Measurements from ENCODE around the gene LRP5.

Gene LRP5

DNA sequence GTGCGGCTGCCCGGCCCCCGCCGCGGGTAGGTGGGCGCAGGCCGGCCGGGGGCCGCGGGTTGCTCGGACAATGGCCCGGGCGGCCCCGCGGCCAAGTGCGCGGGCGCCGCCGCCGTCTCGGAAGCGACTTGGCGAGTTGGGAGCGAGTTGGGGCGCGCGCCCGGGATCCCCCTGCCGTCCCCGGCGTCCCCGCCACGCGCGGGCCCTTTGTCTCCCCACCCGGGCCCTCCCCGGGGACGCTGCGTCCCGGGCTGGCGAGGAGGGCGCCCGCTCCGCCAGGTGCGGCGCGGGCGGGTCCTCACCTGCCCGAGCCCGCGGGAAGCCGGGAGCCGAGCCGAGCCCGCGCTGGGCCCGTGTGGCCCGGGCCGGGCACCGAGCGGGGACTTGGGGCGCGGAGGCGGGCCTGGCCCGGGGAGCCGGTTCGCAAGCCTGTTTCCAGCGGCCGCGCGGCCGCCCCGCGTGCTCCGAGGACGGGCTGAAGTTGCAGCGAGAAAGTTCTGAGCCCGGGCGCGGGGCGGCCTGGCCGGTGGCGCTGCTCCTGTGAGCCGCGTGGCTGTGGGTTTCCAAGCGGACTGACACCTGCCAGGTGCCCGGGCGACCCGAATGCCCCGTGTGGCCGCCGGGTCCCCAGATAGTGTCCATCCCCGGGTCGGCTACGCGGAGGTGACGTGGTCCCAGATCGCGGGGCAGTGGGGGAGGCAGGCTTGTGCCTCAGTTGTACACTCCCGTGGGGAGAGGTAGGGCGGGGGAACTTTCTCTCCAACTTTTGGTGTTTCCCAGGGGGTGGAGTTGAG, 586 bp downstream of the LRP5 start:
- H3K27me3 Mint-ChIP-seq, result peaks cover 40% of the 10 kb centered on the region

DNA sequence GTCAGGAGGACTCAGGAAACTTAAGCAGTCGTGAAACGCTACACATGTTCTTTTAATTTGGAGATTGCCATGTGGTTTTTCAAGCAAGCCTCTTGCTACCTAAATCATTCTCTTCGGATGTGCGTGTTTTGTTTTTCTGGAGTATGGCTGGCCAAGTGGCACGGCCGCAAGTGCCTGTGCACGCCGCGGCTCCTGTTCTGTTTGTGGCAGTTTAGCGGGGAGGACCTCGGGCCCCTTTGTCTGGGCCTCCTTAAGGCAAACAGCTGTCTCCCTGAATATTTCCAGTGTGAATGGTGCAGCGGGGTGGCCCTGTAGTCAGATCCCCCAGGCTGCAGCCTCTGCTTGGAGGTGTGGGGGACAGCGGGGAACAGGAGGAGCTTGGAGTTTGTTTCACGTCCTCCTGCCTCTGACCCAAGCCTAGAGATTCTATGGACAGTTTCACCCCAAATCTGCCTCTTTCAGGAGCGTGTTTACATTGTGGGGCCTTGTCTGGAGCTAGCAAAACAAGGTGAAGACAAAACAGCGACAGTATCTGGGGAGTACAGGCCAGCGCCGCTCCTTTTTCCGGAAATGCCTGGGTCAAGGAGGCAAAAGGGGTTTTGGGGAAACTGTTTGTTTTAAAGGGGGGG, 1.3 kb downstream of the LRP5 start:
- no peak for ATAC-seq
- no peaks in the 10 kb centered on the region for H3K9me3 Mint-ChIP-seq
- no peaks in the 10 kb centered on the region for H3K36me3 Mint-ChIP-seq
- H3K4me1 Mint-ChIP-seq, result peaks cover 18% of the 10 kb centered on the region
- H3K4me3 Mint-ChIP-seq, result peak overlapping the region; percentile 84
- H3K27me3 Mint-ChIP-seq, result peaks cover 40% of the 10 kb centered on the region
- H3K27ac Mint-ChIP-seq, result peak overlapping the region; percentile 77

More for the DNA sequence above, 586 bp downstream of the LRP5 start:
- no peaks in the 10 kb centered on the region for H3K9me3 Mint-ChIP-seq
- H3K4me3 Mint-ChIP-seq, result peak overlapping the region; percentile 84
- H3K4me1 Mint-ChIP-seq, result peaks cover 18% of the 10 kb centered on the region
- ATAC-seq, result peak; percentile 57
- H3K36me3 Mint-ChIP-seq, result no peaks in the 10 kb centered on the region
- peak overlapping the region; percentile 77 for H3K27ac Mint-ChIP-seq

DNA sequence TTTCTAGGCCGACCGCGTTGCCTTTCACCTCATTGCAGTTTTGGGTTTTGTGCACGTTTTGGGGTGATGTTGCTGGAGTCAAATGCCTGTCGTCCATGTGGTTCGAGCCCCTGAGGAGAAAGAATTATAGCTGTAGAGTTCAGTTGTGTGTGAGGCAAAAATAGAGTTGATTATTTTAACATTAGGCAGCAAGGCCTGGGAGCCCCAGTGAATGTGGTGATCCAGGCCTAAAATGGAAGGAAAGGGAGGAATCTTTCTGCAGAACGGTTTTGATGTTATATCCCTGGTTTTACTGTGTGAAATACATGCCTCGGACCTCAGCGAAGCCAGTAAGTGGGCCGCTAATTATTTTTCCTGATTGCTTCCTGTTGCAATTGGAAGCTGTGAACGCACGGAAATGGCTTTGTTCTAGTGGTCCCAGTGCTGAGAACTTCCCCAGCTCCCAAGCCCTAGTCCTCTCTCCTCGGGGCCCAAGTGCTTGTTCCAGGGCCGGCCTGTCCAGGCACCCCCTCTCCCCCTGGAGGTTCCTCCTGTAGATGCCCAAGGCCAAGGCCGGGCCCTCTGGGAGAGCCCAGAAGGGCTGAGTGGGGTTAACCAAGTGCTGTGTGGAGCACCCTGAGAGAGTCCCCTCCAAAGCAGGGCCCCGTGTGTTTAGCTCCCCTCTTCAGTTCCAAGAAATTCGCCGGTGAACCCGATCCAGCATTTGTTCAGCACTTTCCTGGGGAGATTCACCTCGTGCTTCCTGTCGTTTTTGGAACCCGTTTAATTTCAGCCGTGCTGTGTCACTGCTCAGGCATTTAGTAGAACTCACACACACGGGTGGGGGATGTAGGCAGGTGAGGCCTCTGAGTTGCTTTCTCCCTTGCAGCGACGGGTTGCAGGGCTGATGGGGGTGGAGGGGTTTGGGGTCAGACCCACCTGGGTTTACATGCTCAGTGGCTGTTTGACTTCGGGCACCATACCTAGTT, 2.1 kb downstream of the LRP5 start:
- ATAC-seq, result no peak
- Mint-ChIP-seq H3K4me1 (peaks cover 18% of the 10 kb centered on the region), H3K4me3 (peak overlapping the region; percentile 84), H3K27me3 (peaks cover 43% of the 10 kb centered on the region), H3K27ac (no peak overlapping the region), H3K36me3 (no peaks in the 10 kb centered on the region), H3K9me3 (no peaks in the 10 kb centered on the region)

DNA sequence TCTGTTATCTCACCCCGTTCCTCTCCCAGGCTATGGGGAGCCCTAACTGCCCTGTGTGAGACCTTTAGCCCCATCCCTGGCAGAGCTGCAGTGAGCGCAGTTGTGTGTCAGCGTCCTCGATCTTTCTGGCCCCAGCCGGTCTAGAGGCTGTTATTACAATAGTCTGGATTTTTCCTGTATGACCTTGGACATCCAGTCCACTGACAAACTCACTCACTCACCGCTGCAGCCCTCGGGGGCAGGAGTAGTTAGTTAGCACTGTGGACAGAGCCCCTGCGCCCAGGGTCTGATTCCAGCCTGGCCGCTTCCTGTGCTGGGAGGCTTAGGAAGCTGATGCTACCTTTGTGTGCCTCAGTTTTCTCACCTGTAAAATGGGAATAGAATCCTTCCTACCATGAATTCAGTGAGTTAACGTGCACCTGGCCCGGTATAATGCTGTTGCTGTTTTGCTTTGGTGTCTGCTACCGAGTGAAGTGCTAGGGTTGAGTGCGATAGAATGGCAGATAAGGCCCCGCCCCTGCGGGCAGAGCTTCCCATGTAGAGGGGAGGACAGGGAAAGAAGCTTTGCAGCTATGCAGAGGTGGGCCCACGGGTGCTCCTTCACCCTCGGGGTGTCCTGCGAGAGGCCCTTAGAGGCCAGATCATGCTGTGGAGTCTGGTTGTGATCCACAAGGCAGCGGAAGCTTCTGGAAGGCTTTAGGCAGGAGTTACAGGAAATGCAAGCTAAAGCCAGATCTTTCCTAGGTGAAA, 3.0 kb downstream of the LRP5 start:
- peaks cover 18% of the 10 kb centered on the region for H3K4me1 Mint-ChIP-seq
- no peak for ATAC-seq
- peaks cover 52% of the 10 kb centered on the region for H3K27me3 Mint-ChIP-seq
- H3K4me3 Mint-ChIP-seq, result no peak overlapping the region
- H3K9me3 Mint-ChIP-seq, result no peaks in the 10 kb centered on the region
- no peak overlapping the region for H3K27ac Mint-ChIP-seq
- no peaks in the 10 kb centered on the region for H3K36me3 Mint-ChIP-seq

DNA sequence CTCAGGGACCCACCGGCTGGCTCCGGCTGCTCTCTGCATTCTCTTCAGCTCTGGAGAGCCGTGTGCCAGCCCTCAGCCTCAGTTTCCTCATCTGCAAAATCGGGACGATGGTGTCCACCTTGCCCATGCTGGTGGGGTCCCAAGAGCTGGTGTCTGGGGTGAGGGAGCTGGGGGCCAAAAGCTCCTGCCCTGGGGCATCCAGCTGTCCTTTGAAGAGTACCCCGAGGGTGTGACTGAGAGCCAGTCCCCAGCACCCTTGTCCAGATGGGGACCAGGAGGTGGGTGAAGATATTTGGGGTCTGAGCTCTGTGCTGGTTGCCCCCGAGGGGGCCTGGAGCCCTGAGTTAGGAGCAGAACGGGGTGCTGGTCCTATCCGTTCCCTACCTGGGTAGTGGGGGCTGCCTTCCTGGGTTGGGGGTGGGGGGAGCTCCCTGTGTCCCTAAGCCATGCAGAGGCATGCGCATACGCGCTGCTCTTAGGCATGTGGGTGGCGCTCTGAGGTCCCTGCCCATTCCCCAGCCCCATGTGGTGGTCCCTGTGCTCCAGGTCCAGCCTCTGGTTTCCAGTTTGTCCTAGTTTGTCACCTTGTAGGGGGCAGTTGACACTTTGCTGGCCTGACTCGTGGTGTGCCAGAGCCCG, 4.9 kb downstream of the LRP5 start:
- no peak overlapping the region for H3K4me3 Mint-ChIP-seq
- H3K27ac Mint-ChIP-seq, result no peak overlapping the region
- H3K9me3 Mint-ChIP-seq, result no peaks in the 10 kb centered on the region
- H3K27me3 Mint-ChIP-seq, result peaks cover 66% of the 10 kb centered on the region
- H3K4me1 Mint-ChIP-seq, result peaks cover 18% of the 10 kb centered on the region
- ATAC-seq, result no peak
- no peaks in the 10 kb centered on the region for H3K36me3 Mint-ChIP-seq

DNA sequence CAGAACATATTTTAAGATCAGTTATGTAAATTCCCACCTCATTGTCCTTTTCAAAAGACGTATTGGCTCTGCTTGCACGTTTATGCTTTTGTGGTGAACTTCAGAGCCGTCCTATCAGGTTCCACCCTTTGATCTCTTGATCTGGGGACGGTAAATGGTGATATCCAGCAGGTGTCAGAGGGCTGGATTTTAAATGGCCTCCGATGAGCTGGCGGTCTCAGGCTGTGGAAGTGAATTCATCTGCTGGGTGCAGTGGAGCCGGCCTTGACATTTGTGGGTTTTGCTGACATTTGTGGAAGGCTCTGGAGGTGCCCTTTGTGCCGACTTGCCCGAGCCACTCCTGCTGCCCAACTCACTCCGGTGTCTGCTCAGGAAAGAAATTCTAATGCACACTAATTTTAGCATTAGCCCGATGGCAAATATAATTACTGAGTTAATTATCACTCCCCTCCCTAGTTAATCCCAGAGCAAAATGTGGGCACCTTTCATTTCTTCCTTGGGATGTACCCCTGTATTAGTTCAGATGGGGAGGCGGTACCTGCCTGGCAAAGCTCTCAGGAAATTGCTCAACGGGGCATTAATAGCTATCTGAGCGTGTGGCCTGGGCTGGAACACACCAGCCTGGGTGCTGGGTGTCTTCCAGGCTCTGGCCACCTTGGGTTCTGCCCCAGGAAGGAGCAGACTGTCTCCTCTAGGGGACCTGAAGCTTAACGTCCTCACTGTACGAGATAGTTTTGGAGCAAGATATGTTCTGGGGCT, 9.1 kb downstream of the LRP5 start:
- Mint-ChIP-seq H3K27ac (no peak overlapping the region), H3K4me1 (no peaks in the 10 kb centered on the region)

DNA sequence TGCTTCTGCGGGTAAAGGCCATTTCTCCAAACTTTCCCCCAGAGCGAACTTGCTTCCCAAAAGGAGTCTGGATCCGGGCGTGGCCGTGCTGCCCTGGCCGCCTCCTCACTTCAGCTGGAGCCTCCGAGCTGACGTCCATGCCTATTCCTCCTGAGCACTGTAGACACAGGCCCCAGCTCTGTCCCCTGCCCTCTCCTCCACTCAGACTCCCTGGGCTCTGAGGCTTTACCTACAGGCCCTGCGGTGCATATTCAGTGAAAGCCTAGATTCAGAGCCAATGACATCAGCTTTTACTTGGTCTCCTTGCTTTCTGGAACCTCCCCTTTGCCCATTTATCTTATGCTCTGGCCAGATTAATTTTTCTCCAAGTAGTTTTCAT, 9.7 kb downstream of the LRP5 start:
- no peak for ATAC-seq
- no peak overlapping the region for H3K4me3 Mint-ChIP-seq
- H3K27ac Mint-ChIP-seq, result no peak overlapping the region
- no peaks in the 10 kb centered on the region for H3K4me1 Mint-ChIP-seq
- H3K27me3 Mint-ChIP-seq, result peaks cover 35% of the 10 kb centered on the region
- no peaks in the 10 kb centered on the region for H3K36me3 Mint-ChIP-seq
- no peaks in the 10 kb centered on the region for H3K9me3 Mint-ChIP-seq

More for the DNA sequence above, 9.1 kb downstream of the LRP5 start:
- Mint-ChIP-seq H3K4me3 (no peak overlapping the region), H3K9me3 (no peaks in the 10 kb centered on the region), H3K36me3 (no peaks in the 10 kb centered on the region), H3K27me3 (peaks cover 41% of the 10 kb centered on the region)
- no peak for ATAC-seq

DNA sequence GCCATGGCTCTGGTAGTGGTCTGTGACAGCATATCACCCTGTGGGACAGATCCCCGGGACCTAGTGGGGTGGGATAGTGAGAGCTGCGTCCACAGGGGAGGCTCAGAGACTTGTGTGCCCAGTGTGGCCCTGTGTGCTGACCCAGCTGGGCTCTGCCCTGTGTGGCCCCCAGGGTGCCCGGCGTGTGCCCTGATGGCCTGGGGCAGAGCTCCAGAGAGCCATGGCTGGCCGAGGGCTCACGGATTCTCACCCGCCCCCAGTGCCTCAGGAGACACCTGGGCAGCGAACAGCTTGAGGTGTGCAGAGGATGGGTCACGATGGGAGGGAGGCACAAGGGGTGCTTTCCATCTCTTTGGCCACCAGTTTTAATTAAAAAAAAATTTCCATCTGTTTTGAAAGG, 11.8 kb downstream of the LRP5 start:
- Mint-ChIP-seq H3K36me3 (no peaks in the 10 kb centered on the region), H3K4me3 (no peak overlapping the region), H3K27me3 (peaks cover 33% of the 10 kb centered on the region), H3K27ac (no peak overlapping the region), H3K9me3 (no peaks in the 10 kb centered on the region), H3K4me1 (peaks cover 12% of the 10 kb centered on the region)
- ATAC-seq, result no peak

DNA sequence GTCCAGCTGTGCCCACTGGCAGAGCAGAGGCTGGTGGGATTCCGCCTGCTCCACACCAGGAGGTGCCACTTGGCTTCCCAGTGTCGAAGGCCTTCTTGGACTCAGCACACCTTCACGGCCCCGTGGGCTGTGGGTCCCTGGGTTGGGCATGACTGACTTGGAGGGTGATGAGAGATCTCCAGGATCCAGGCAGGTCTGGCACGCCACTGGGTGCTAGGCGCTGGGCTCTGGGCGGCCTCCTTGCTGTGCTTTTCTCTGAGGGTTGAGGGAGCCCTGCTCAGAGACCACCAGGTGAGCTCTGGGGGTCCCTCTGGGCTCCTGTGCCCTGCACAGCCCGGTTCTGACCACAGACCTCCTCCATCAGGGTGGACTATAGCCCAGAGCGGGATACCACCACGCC, 12.3 kb downstream of the LRP5 start:
- Mint-ChIP-seq H3K9me3 (no peaks in the 10 kb centered on the region), H3K36me3 (no peaks in the 10 kb centered on the region), H3K4me3 (no peak overlapping the region), H3K27ac (no peak overlapping the region), H3K4me1 (peaks cover 12% of the 10 kb centered on the region), H3K27me3 (peaks cover 29% of the 10 kb centered on the region)
- no peak for ATAC-seq

DNA sequence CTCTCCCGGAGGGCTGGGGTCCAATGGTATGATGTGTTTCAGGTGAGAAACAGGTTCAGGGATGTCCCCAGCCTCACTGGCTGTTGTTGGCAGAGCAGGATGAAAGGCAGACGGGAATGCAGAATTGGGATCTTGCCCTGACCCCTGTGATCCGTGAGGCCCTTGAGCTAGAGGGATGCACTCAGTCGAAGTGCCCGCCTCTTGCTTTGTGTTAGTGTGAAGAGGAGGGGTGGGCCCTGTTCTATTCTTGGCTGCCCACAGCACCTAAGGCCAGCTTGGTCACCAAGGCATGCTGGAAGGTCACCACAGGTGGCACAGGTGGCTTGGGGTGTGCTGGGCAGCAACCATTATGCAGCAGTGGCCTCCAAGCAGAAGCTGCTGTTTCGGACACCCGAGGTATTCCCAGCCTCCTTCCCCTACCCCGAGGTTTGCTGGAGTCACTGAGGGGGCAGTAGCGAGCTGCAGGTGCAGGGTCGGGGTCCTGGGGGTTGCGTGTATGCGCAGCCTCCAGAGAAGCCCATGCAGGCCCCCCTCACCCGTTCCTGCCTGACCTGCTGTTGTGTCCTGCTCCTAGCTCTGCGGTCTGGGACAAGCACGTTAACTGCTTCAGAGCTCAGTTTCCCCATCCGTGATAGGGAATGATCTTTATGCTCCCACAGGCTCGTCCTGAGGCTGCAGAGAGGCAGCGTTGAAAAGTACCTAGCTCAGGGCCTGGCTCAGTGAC, 13.0 kb downstream of the LRP5 start:
- Mint-ChIP-seq H3K9me3 (no peaks in the 10 kb centered on the region), H3K4me1 (peaks cover 12% of the 10 kb centered on the region), H3K36me3 (no peaks in the 10 kb centered on the region), H3K27ac (no peak overlapping the region), H3K4me3 (no peak overlapping the region), H3K27me3 (peaks cover 22% of the 10 kb centered on the region)
- no peak for ATAC-seq

DNA sequence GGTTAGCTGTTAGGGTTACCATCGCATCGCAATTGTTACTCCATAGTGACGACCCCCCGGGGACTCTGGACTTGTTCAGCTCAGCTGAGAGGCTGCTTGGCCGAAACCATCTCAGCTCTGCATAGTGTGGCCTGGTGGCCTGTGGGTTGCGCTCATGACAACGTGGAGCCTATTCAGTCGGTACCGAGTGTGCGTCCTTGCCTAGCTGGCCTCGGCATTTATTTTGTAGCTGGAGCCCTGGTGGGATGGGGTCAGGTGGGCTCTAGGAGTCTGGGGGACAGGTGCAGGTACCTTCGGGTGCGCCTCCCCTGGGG, 13.5 kb downstream of the LRP5 start:
- H3K9me3 Mint-ChIP-seq, result no peaks in the 10 kb centered on the region
- H3K4me1 Mint-ChIP-seq, result peaks cover 12% of the 10 kb centered on the region
- H3K27ac Mint-ChIP-seq, result no peak overlapping the region
- no peak for ATAC-seq
- H3K36me3 Mint-ChIP-seq, result no peaks in the 10 kb centered on the region
- H3K4me3 Mint-ChIP-seq, result no peak overlapping the region
- peaks cover 17% of the 10 kb centered on the region for H3K27me3 Mint-ChIP-seq

DNA sequence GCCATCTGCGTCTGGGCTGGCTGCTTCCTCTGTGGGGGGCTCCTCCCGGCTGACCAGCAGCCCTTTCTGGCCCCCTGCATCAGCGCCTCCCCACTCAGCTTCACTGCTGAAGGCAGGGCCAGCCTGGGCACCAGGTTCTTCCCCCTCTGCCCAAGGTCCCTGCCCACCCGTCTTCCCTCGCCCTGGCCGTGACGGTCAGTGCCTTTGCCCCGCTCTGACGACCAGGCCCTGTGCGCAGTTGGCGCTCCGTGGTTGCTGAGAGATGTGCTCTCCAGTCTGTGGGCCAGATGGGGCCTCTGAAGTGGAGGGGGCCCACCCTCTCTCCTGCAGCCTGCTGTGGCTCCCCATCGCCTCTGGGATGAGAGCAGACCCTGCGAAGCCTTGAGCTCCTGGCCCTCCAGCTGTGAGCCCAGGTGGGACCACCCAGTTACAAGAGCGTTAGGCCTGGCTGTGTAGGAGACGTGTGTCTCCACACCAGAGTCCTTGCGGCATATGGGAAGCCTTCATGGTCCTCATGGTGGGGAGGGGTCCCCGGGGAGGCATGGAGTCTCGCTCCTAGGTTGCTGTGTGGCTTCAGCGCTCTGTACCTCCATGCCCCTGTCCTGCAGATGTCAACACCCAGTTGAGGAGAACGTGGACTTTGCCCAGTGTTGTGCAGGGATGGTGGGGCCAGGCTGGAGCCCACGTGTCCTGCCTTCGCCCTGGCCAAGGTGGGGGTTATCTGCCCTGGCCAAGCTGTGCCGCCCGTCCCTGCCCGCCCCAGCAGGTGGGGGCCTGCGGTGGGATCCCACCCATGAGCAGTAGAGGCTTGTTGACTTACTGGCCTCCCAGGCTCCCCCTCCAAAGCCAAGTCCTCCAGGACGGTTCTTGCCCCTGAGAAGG, 14.2 kb downstream of the LRP5 start:
- no peak overlapping the region for H3K27ac Mint-ChIP-seq
- no peaks in the 10 kb centered on the region for H3K9me3 Mint-ChIP-seq

More for the DNA sequence above, 14.2 kb downstream of the LRP5 start:
- Mint-ChIP-seq H3K4me1 (peaks cover 17% of the 10 kb centered on the region), H3K27me3 (peaks cover 10% of the 10 kb centered on the region), H3K4me3 (no peak overlapping the region), H3K36me3 (no peaks in the 10 kb centered on the region)
- no peak for ATAC-seq
